ENCODE results near the gene ARHGAP15. TPM values are rescaled to one million over a fixed set of nuclear protein-coding genes. Genes with fewer than 3 reads are reported as not detected.

The ARHGAP15 gene
- total RNA-seq, 1 donor from 2014 or later, result not detected

GRCh38 chr2:143623231-143623908 is 494.2 kb downstream of the ARHGAP15 start:
- TF ChIP-seq CTCF (IDR thresholded peaks at IDR 0.05; ENCODE audit: insufficient read depth, low read length, poor library complexity, severe bottlenecking), result no peak
- Histone ChIP-seq H3K36me3 (ENCODE audit: control insufficient read depth, insufficient read depth, low read length) (no peaks in the 10 kb centered on the region), H3K27me3 (ENCODE audit: control insufficient read depth, insufficient read depth, low read length) (no peaks in the 10 kb centered on the region), H3K4me3 (ENCODE audit: low read depth, low read length) (no peak overlapping the region)
- no peak for DNase-seq (ENCODE audit: low read depth)

DNA sequence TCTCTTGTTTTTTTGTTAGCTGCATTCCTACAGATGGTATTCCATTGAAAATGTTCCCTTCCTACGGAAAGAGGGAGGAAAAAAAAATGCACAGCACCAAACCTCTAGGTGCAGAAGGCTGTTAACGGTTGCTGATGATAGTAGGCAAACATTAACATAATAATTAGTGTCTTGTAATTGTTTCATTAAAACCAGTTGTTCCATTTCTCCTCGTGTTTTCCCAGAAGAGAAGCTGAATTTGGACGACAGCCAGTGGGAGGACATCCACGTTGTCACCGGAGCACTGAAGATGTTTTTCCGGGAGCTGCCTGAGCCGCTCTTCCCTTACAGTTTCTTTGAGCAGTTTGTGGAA is 494.7 kb downstream of the ARHGAP15 start:
- H3K36me3 ChIP-seq (ENCODE audit: control insufficient read depth, insufficient read depth, low read length), result no peaks in the 10 kb centered on the region
- no peak for TF ChIP-seq CTCF (IDR thresholded peaks at IDR 0.05; ENCODE audit: insufficient read depth, low read length, poor library complexity, severe bottlenecking)
- no peak for DNase-seq (ENCODE audit: low read depth)
- no peaks in the 10 kb centered on the region for H3K27me3 ChIP-seq (ENCODE audit: control insufficient read depth, insufficient read depth, low read length)
- no peak overlapping the region for H3K4me3 ChIP-seq (ENCODE audit: low read depth, low read length)

DNA sequence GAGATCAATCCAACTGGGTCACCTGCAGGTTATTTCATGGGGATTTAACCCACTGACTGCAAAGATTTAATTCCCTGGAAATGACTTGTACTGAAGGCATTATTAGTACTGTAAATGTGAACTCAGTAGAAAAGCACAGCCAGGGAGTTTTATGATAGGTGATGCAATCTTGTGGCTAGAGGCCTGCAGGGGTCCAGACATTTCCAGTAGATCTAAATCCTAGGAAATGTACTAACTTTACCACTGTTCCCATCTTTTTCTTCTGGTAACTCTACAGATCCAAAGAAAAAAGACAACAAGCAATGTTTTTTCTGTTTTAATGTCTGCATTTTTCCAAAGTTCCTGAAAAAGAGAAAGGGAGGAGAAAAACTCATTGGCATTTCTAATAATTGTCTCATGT is 500.1 kb downstream of the ARHGAP15 start:
- Histone ChIP-seq H3K27me3 (ENCODE audit: control insufficient read depth, insufficient read depth, low read length) (no peaks in the 10 kb centered on the region), H3K4me3 (ENCODE audit: low read depth, low read length) (no peak overlapping the region), H3K36me3 (ENCODE audit: control insufficient read depth, insufficient read depth, low read length) (no peaks in the 10 kb centered on the region)
- TF ChIP-seq CTCF (IDR thresholded peaks at IDR 0.05; ENCODE audit: insufficient read depth, low read length, poor library complexity, severe bottlenecking), result no peak
- DNase-seq (ENCODE audit: low read depth), result peak; percentile 12

- Histone ChIP-seq H3K4me3 (ENCODE audit: low read depth, low read length) (no peak overlapping the region), H3K36me3 (ENCODE audit: control insufficient read depth, insufficient read depth, low read length) (no peaks in the 10 kb centered on the region), H3K27me3 (ENCODE audit: control insufficient read depth, insufficient read depth, low read length) (no peaks in the 10 kb centered on the region)
- TF ChIP-seq CTCF (IDR thresholded peaks at IDR 0.05; ENCODE audit: insufficient read depth, low read length, poor library complexity, severe bottlenecking), result no peak
- DNase-seq (ENCODE audit: low read depth), result no peak
Measured at GRCh38 chr2:143632751-143633374, 503.6 kb downstream of the ARHGAP15 start.

DNA sequence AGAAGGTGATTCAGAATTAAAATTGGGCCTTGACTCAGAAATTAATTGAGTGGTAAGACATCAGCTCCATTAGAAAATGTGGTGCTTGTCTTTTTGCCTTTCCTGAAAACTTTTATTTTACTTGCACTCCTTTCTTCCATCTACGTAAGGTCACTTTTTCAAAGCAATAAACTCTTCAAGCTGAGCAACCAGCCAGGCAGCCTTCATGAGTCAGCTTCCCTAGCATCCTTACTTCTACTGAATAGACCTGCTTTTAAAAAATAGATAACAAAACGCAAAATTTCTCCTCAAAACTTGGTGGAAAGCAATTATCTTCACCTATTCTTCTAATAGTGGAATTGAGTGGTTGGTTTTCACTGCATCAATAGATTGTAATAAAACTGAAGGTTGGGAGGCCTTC is 504.2 kb downstream of the ARHGAP15 start:
- DNase-seq (ENCODE audit: low read depth), result no peak
- TF ChIP-seq CTCF (IDR thresholded peaks at IDR 0.05; ENCODE audit: insufficient read depth, low read length, poor library complexity, severe bottlenecking), result no peak
- no peaks in the 10 kb centered on the region for H3K27me3 ChIP-seq (ENCODE audit: control insufficient read depth, insufficient read depth, low read length)
- H3K36me3 ChIP-seq (ENCODE audit: control insufficient read depth, insufficient read depth, low read length), result no peaks in the 10 kb centered on the region
- no peak overlapping the region for H3K4me3 ChIP-seq (ENCODE audit: low read depth, low read length)

DNA sequence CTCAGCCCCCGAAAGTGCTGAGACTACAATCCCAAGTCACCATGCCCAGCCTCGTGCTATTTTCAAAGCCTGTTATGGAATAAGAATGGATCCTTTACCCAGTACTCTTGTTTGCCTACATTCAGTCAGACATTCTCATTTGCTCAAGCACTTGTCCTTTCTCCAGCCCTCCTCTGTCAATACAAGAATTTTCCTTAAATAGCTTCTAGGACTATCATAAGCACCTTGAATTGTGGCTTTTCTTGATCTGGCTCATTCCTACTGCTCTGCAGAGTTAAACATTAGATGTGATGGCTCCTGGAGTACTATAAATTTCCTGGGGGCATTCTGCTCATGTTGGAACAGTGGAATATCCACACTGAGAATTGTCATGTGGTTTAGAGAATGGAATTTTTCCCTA is 506.1 kb downstream of the ARHGAP15 start:
- Histone ChIP-seq H3K27me3 (ENCODE audit: control insufficient read depth, insufficient read depth, low read length) (no peaks in the 10 kb centered on the region), H3K4me3 (ENCODE audit: low read depth, low read length) (no peak overlapping the region), H3K36me3 (ENCODE audit: control insufficient read depth, insufficient read depth, low read length) (no peaks in the 10 kb centered on the region)
- TF ChIP-seq CTCF (IDR thresholded peaks at IDR 0.05; ENCODE audit: insufficient read depth, low read length, poor library complexity, severe bottlenecking), result no peak
- DNase-seq (ENCODE audit: low read depth), result no peak

Measured in kidney epithelial cell (primary cell).